ENCODE measurements around the gene SLC9A9. TPM values are rescaled to one million over a fixed set of nuclear protein-coding genes. Genes with fewer than 3 reads are reported as not detected.

The SLC9A9 gene
- total RNA-seq, 3 donors from 2014 or later, result 6.2 to 17.3 (median 7.8) TPM

GRCh38 chr3:143421556-143421955 lies 426.7 kb downstream of the SLC9A9 start:
- H3K27ac ChIP-seq, result no peak overlapping the region
- no peaks in the 10 kb centered on the region for H3K27me3 ChIP-seq
- no peak overlapping the region for H3K4me3 ChIP-seq
- H3K4me1 ChIP-seq, result no peaks in the 10 kb centered on the region
- TF ChIP-seq CTCF (IDR thresholded peaks at IDR 0.05) (no peak), POLR2AphosphoS5 (IDR thresholded peaks at IDR 0.05) (no peak), POLR2A (IDR thresholded peaks at IDR 0.05) (no peak)
- no peak for DNase-seq (ENCODE audit: low spot score in 2 of 2)
- intact Hi-C loops (cut with DNase I; ENCODE audit: low total_unique reads), result no loop called here
- no peaks in the 10 kb centered on the region for H3K36me3 ChIP-seq
- H3K9me3 ChIP-seq, result no peaks in the 10 kb centered on the region

GRCh38 chr3:143419611-143420010 lies 428.7 kb downstream of the SLC9A9 start:
- H3K27ac ChIP-seq, result no peak overlapping the region
- no peak overlapping the region for H3K4me3 ChIP-seq
- intact Hi-C loops (cut with DNase I; ENCODE audit: low total_unique reads), result no loop called here
- TF ChIP-seq POLR2AphosphoS5 (IDR thresholded peaks at IDR 0.05), result no peak
- TF ChIP-seq CTCF (IDR thresholded peaks at IDR 0.05), result no peak
- TF ChIP-seq POLR2A (IDR thresholded peaks at IDR 0.05), result no peak
- no peaks in the 10 kb centered on the region for H3K9me3 ChIP-seq
- H3K36me3 ChIP-seq, result no peaks in the 10 kb centered on the region
- no peaks in the 10 kb centered on the region for H3K4me1 ChIP-seq
- H3K27me3 ChIP-seq, result no peaks in the 10 kb centered on the region
- no peak for DNase-seq (ENCODE audit: low spot score in 2 of 2)

DNA sequence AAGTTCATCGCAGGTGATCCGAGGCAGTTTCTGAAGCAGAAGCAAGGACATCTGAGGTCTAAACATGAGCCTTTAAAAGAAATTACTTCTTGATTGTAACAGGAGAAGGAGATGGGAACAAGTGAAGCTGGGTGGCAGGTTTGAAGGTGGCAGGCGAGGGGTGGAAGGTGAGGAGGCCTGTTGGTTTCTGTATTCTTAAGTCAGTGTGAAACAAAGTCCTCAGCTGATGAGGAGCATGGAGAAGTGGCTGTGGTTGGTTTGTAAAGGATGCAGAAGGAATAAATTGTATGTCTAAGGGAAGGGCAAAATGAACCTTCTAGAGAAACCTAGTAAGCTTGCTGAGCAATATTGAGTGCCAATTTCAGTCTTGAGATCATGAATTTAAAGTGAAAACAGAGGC lies 429.9 kb downstream of the SLC9A9 start:
- DNase-seq (ENCODE audit: low spot score in 2 of 2), result no peak
- H3K9me3 ChIP-seq, result no peaks in the 10 kb centered on the region
- no peak for TF ChIP-seq POLR2A (IDR thresholded peaks at IDR 0.05)
- no peak for TF ChIP-seq CTCF (IDR thresholded peaks at IDR 0.05)
- TF ChIP-seq POLR2AphosphoS5 (IDR thresholded peaks at IDR 0.05), result no peak
- intact Hi-C loops (cut with DNase I; ENCODE audit: low total_unique reads), result no loop called here
- H3K27ac ChIP-seq, result no peak overlapping the region
- no peaks in the 10 kb centered on the region for H3K4me1 ChIP-seq
- H3K36me3 ChIP-seq, result no peaks in the 10 kb centered on the region
- no peaks in the 10 kb centered on the region for H3K27me3 ChIP-seq
- H3K4me3 ChIP-seq, result no peak overlapping the region

- no peaks in the 10 kb centered on the region for H3K9me3 ChIP-seq
- no peaks in the 10 kb centered on the region for H3K27me3 ChIP-seq
- no peak overlapping the region for H3K27ac ChIP-seq
- no peaks in the 10 kb centered on the region for H3K4me1 ChIP-seq
- intact Hi-C loops (cut with DNase I; ENCODE audit: low total_unique reads), result no loop called here
- DNase-seq (ENCODE audit: low spot score in 2 of 2), result no peak
- H3K4me3 ChIP-seq, result no peak overlapping the region
- TF ChIP-seq POLR2A (IDR thresholded peaks at IDR 0.05) (no peak), CTCF (IDR thresholded peaks at IDR 0.05) (no peak), POLR2AphosphoS5 (IDR thresholded peaks at IDR 0.05) (no peak)
- H3K36me3 ChIP-seq, result no peaks in the 10 kb centered on the region
Observed at GRCh38 chr3:143416229-143416628, 432.0 kb downstream of the SLC9A9 start.

DNA sequence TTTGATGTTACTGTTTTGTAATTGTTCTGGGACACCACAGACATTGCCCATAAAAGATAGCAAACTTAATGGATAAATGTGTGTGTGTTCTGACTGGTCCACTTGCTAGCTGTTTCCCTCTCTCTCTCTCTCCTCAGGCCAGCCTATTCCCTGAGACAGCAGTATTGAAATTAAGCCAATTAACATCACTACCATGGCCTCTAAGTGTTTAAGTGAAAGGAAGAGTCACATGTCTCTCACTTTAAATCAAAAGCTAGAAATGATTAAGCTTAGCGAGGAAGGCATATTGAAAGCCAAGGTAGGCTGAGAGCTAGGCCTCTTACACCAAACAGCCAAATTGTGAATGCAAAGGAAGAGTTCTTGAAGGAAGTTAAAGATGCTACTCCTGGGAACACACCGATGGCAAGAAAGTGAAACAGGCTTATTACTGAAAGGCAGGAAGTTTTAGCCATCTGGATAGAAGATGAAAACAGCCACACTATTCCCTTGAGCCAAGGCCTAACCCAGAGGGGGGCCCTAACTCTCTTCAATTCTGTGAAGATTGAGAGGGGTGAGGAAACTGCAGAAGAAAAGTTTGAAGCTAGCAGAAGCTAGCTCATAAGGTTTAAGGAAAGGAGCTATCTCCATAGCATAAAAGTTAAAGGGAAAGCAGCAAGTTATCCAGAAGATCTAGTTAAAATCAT lies 433.6 kb downstream of the SLC9A9 start:
- Histone ChIP-seq H3K4me1 (no peaks in the 10 kb centered on the region), H3K4me3 (no peak overlapping the region), H3K36me3 (no peaks in the 10 kb centered on the region), H3K27me3 (no peaks in the 10 kb centered on the region), H3K27ac (no peak overlapping the region), H3K9me3 (no peaks in the 10 kb centered on the region)
- DNase-seq (ENCODE audit: low spot score in 2 of 2), result no peak
- intact Hi-C loops (cut with DNase I; ENCODE audit: low total_unique reads), result no loop called here
- TF ChIP-seq POLR2A (IDR thresholded peaks at IDR 0.05) (no peak), POLR2AphosphoS5 (IDR thresholded peaks at IDR 0.05) (no peak), CTCF (IDR thresholded peaks at IDR 0.05) (no peak)

Data from breast epithelium (tissue), 4 donors.